Measurements from ENCODE around the gene HIF1A. TPM values are rescaled to one million over a fixed set of nuclear protein-coding genes. Genes with fewer than 3 reads are reported as not detected.
A peak's percentile ranks its signal among the peaks of the same experiment; 100 is the strongest.

HIF1A gene
- polyA plus RNA-seq (2011; rRNA removed), result 85.5 and 231 TPM in 2 replicates
- 177 and 258 TPM in 2 replicates for polyA minus RNA-seq (2011; rRNA and poly(A)+ RNA removed)

DNA sequence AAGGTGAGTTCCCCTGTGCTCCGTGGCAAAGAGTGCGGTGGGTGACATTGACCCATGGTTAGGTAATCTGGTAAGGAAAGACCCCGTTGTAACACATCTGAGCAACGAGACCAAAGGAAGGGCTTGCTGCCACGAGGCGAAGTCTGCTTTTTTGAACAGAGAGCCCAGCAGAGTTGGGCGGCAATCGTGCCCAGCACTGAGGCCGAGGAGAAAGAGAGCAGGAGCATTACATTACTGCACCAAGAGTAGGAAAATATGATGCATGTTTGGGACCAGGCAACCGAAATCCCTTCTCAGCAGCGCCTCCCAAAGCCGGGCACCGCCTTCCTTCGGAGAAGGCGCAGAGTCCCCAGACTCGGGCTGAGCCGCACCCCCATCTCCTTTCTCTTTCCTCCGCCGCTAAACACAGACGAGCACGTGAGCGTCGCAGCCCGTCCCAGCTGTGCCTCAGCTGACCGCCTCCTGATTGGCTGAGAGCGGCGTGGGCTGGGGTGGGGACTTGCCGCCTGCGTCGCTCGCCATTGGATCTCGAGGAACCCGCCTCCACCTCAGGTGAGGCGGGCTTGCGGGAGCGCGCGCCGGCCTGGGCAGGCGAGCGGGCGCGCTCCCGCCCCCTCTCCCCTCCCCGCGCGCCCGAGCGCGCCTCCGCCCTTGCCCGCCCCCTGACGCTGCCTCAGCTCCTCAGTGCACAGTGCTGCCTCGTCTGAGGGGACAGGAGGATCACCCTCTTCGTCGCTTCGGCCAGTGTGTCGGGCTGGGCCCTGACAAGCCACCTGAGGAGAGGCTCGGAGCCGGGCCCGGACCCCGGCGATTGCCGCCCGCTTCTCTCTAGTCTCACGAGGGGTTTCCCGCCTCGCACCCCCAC, at the start of gene HIF1A:
Gene HIF1A, plus strand, starts transcription at position 684 of the 865 bp plus-strand sequence. CDS start 292 bp downstream, outside the sequence.
- DNase-seq (ENCODE audit: low read depth), result peak; percentile 94
- H3K36me3 ChIP-seq (ENCODE audit: control insufficient read depth, insufficient read depth, low read length), result no peaks in the 10 kb centered on the region
- TF ChIP-seq, protein P1, sequence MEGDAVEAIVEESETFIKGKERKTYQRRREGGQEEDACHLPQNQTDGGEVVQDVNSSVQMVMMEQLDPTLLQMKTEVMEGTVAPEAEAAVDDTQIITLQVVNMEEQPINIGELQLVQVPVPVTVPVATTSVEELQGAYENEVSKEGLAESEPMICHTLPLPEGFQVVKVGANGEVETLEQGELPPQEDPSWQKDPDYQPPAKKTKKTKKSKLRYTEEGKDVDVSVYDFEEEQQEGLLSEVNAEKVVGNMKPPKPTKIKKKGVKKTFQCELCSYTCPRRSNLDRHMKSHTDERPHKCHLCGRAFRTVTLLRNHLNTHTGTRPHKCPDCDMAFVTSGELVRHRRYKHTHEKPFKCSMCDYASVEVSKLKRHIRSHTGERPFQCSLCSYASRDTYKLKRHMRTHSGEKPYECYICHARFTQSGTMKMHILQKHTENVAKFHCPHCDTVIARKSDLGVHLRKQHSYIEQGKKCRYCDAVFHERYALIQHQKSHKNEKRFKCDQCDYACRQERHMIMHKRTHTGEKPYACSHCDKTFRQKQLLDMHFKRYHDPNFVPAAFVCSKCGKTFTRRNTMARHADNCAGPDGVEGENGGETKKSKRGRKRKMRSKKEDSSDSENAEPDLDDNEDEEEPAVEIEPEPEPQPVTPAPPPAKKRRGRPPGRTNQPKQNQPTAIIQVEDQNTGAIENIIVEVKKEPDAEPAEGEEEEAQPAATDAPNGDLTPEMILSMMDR (IDR thresholded peaks at IDR 0.05; ENCODE audit: insufficient read depth, low read depth, low read length), result peak; percentile 43
- CTCF ChIA-PET, result interaction anchor here (1.4 kb wide), 1 partner anchor 72 kb away, joined by 3 read pairs; no protein-coding TSS in a partner anchor
- H3K4me3 ChIP-seq (ENCODE audit: low read depth, low read length), result peak within 1 kb of the TSS; percentile 69
- POLR2A ChIA-PET, result interaction anchor here (0.6 to 1.9 kb wide), 7 partner anchors 15 to 176 kb away, joined by 3 to 8 read pairs (median 3); no protein-coding TSS in a partner anchor
- H3K27me3 ChIP-seq (ENCODE audit: control insufficient read depth, insufficient read depth, low read length), result no peaks in the 10 kb centered on the region

DNA sequence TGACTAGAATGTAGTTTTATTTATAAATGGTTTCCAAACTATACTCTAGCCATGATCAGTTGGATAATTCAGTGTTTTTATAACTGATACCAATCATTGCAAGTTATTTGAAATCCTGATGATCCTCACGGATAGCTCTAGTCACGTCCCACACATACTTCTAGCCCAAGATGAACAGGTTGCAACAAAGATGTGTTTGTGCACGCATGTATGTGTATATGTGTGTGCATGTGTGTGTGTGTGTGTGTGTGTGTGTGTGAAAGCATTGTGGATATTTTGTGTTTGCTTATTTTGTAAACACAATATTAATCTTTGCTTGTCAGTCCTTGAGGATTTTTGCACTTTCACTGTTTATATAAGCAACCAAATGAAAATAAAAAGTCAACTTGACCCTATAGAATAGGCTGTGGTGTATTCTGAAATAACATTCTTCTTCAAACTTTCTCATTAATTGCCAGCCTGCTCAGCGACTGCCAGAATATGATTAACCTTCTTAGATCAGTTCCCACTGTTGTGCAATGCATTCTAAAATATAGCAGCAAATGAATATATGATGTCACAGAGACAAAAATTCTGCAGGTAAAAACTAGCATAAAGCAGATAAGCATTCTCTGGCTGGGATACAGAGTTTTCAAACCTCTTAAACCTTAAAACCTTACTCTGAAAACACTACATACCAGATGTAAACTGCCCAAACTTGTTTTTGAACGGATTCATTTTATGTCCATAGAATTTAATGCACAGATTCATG, 48.8 kb upstream of the HIF1A start:
- CTCF ChIA-PET, result no interaction called here
- no peak for DNase-seq (ENCODE audit: low read depth)
- POLR2A ChIA-PET, result no interaction called here

DNA sequence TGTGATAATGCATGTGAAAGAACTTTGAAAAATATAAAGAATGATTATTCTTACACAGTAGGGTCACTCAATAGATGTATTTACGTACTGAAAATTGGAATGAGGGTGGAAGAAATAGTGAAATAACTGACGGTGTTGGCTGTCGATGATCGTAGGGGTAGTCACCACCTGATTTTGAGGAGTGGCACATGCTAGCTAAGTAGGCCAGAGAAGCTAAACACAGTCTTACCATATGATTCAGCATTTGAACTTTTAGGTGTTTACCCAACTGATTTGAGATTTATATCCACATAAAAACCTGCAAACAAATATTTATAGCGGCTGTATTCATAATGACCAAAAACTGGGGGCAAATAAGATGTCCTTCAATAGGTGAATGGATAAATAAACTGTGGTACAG, 47.6 kb upstream of the HIF1A start:
- no peak for DNase-seq (ENCODE audit: low read depth)
- H3K36me3 ChIP-seq (ENCODE audit: control insufficient read depth, insufficient read depth, low read length), result no peaks in the 10 kb centered on the region
- no peak overlapping the region for H3K4me3 ChIP-seq (ENCODE audit: low read depth, low read length)
- CTCF ChIA-PET, result no interaction called here
- TF ChIP-seq, protein P1 (IDR thresholded peaks at IDR 0.05; ENCODE audit: insufficient read depth, low read depth, low read length), result no peak
- POLR2A ChIA-PET, result no interaction called here
- no peaks in the 10 kb centered on the region for H3K27me3 ChIP-seq (ENCODE audit: control insufficient read depth, insufficient read depth, low read length)

More for the DNA sequence above, 48.8 kb upstream of the HIF1A start:
- H3K36me3 ChIP-seq (ENCODE audit: control insufficient read depth, insufficient read depth, low read length), result no peaks in the 10 kb centered on the region
- H3K4me3 ChIP-seq (ENCODE audit: low read depth, low read length), result no peak overlapping the region
- no peaks in the 10 kb centered on the region for H3K27me3 ChIP-seq (ENCODE audit: control insufficient read depth, insufficient read depth, low read length)
- TF ChIP-seq, protein P1 (IDR thresholded peaks at IDR 0.05; ENCODE audit: insufficient read depth, low read depth, low read length), result no peak

DNA sequence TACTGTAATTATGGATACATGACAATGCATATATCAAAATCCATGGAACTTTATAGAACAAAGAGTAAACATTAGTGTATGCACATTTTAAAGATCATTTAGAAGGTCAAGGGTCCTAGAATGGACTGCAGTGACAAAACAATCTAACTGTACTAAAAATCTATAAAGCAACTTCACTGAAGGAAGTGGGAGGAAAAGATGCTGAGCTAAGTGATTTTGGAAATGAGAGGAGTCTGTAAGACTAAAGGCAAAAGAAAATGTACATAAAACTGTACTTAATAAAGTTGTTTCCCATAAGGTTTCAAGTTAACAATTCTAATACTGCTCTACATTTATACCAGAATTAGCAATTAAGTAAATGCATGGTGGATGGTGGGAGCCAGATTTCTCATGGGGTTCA, 46.9 kb upstream of the HIF1A start:
- no peak for DNase-seq (ENCODE audit: low read depth)
- CTCF ChIA-PET, result no interaction called here
- no peaks in the 10 kb centered on the region for H3K36me3 ChIP-seq (ENCODE audit: control insufficient read depth, insufficient read depth, low read length)
- POLR2A ChIA-PET, result no interaction called here
- no peaks in the 10 kb centered on the region for H3K27me3 ChIP-seq (ENCODE audit: control insufficient read depth, insufficient read depth, low read length)
- no peak overlapping the region for H3K4me3 ChIP-seq (ENCODE audit: low read depth, low read length)
- TF ChIP-seq, protein P1 (IDR thresholded peaks at IDR 0.05; ENCODE audit: insufficient read depth, low read depth, low read length), result no peak

DNA sequence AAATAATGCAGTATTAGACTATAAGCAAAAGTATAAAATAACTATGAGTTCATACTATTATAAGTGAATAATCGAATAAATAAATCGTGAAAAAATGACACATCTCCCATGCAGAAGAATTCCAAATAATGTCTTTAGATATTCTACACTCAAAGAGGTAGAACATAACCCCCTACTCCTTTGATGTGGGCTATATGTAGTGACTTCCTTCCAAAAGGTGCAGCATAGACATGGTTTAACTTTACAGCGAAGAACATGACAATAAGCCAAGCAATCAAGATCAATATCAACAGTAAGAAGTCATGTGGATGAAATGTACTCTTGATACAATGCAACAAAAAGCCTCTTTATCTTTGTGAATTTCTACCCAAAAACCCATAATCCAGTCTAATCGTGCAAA, 46.0 kb upstream of the HIF1A start:
- ChIA-PET CTCF (no interaction called here), POLR2A (no interaction called here)
- Histone ChIP-seq H3K4me3 (ENCODE audit: low read depth, low read length) (no peak overlapping the region), H3K36me3 (ENCODE audit: control insufficient read depth, insufficient read depth, low read length) (no peaks in the 10 kb centered on the region), H3K27me3 (ENCODE audit: control insufficient read depth, insufficient read depth, low read length) (no peaks in the 10 kb centered on the region)
- TF ChIP-seq, protein P1 (IDR thresholded peaks at IDR 0.05; ENCODE audit: insufficient read depth, low read depth, low read length), result no peak
- DNase-seq (ENCODE audit: low read depth), result no peak

Data from BJ (cell line).